22Rv1 (cell line): ENCODE data around the gene KRT83.

Experiments used
- CTCF ChIP-seq: fragments of 450-650 bp; IDR thresholded peaks from 2 replicates; pipeline ENCODE4 v1.5.1; 2017; ENCODE audit warnings: mild to moderate bottlenecking
- ZFX ChIP-seq: fragments of 450-650 bp; IDR thresholded peaks from 2 replicates; pipeline ENCODE4 v1.6.1; 2017; ENCODE audit warnings: antibody characterized with exemption, borderline replicate concordance

- TF ChIP-seq CTCF (no peak), ZFX (no peak)
These were observed 56.8 kb downstream of the KRT83 start for GRCh38 chr12:52264435-52264825.
